Mesenchymal stem cell (in vitro differentiated cells and primary cell): ENCODE data around the gene PARD6B.
"Not testable (repeated sequence)": the region's sequence is repeated elsewhere in the genome, so short reads cannot be mapped to it uniquely, and the experiment has no call there.

Experiments used
- DNase-seq: peaks from one replicate; pipeline ENCODE4 v3.0.0-alpha.2; 2013
- H2AFZ ChIP-seq: one replicate; pipeline ENCODE4 v1.6.1; 2013; ENCODE audit warnings: low read depth, mild to moderate bottlenecking, control low read depth, inconsistent platforms, low read length, moderate library complexity
- H2AK5ac ChIP-seq: 2 replicates; pipeline ENCODE4 v1.6.1; 2013; ENCODE audit warnings: low read length, moderate library complexity, mild to moderate bottlenecking, inconsistent platforms; ENCODE audit not compliant: severe bottlenecking
- H2BK120ac ChIP-seq: one replicate; pipeline ENCODE4 v1.6.1; 2013; ENCODE audit warnings: low read depth, mild to moderate bottlenecking, inconsistent platforms, low read length, moderate library complexity
- H2BK12ac ChIP-seq, 2 experiments: one replicate each; pipeline ENCODE4 v1.6.1; 2013; ENCODE audit warnings: inconsistent platforms in 2 of 2, low read length in 2 of 2, mild to moderate bottlenecking in 2 of 2, moderate library complexity in 2 of 2, control low read depth in 1 of 2
- H2BK15ac ChIP-seq: one replicate; pipeline ENCODE4 v1.6.1; 2013; ENCODE audit warnings: mild to moderate bottlenecking, low read depth, inconsistent platforms; ENCODE audit not compliant: poor library complexity, severe bottlenecking
- H2BK5ac ChIP-seq: 2 replicates; pipeline ENCODE4 v1.6.1; 2013; ENCODE audit warnings: low read depth, mild to moderate bottlenecking, low read length, control low read depth, inconsistent platforms; ENCODE audit not compliant: poor library complexity, severe bottlenecking
- H3K14ac ChIP-seq, 2 experiments: one replicate each; pipeline ENCODE4 v1.6.1; 2013; ENCODE audit warnings: inconsistent platforms in 2 of 2, low read length in 2 of 2, control low read depth in 1 of 2, mild to moderate bottlenecking in 1 of 2, moderate library complexity in 1 of 2
- H3K18ac ChIP-seq, 2 experiments: one replicate each; pipeline ENCODE4 v1.6.1; 2013; ENCODE audit warnings: inconsistent platforms in 2 of 2, low read length in 2 of 2, control low read depth in 1 of 2, low read depth in 1 of 2, mild to moderate bottlenecking in 1 of 2
- H3K23ac ChIP-seq, 2 experiments: one replicate each; pipeline ENCODE4 v1.6.1; 2013; ENCODE audit warnings: inconsistent platforms in 2 of 2, low read length in 2 of 2, mild to moderate bottlenecking in 2 of 2, moderate library complexity in 2 of 2, control low read depth in 1 of 2
- H3K27ac ChIP-seq: 2 replicates; pipeline ENCODE4 v1.5.1; 2013; ENCODE audit warnings: mild to moderate bottlenecking, moderate library complexity, low read length, control low read depth, inconsistent platforms; ENCODE audit not compliant: poor library complexity, severe bottlenecking
- H3K27me3 ChIP-seq, 2 experiments: 2 replicates each; pipeline versions ENCODE4 v1.6.1 to v1.7.0; 2013; ENCODE audit warnings: low read length in 2 of 2, mild to moderate bottlenecking in 2 of 2, moderate library complexity in 2 of 2, control low read depth in 1 of 2, inconsistent platforms in 1 of 2; ENCODE audit not compliant: control insufficient read depth in 1 of 2, insufficient read depth in 1 of 2
- H3K36me3 ChIP-seq, 2 experiments: 2 replicates each; pipeline versions ENCODE4 v1.6.1 to v1.7.0; 2013; ENCODE audit warnings: low read length in 2 of 2, control low read depth in 1 of 2, inconsistent platforms in 1 of 2, low read depth in 1 of 2, mild to moderate bottlenecking in 1 of 2; ENCODE audit not compliant: insufficient read depth in 2 of 2, control insufficient read depth in 1 of 2
- H3K4ac ChIP-seq, 2 experiments: one replicate each; pipeline ENCODE4 v1.6.1; 2013; ENCODE audit warnings: inconsistent platforms in 2 of 2, low read length in 2 of 2, mild to moderate bottlenecking in 2 of 2, moderate library complexity in 2 of 2, control low read depth in 1 of 2, low read depth in 1 of 2
- H3K4me1 ChIP-seq: 2 replicates; pipeline ENCODE4 v1.6.1; 2013; ENCODE audit warnings: low read depth, low read length, control low read depth; ENCODE audit not compliant: control insufficient read depth, insufficient read depth
- H3K4me2 ChIP-seq: 2 replicates; pipeline ENCODE4 v1.6.1; 2013; ENCODE audit warnings: low read length, mild to moderate bottlenecking, inconsistent platforms; ENCODE audit not compliant: poor library complexity, severe bottlenecking
- H3K4me3 ChIP-seq, 2 experiments: 2 replicates each; pipeline versions ENCODE4 v1.5.1 to v1.7.0; 2013; ENCODE audit warnings: low read length in 2 of 2, mild to moderate bottlenecking in 2 of 2, control low read depth in 1 of 2, low read depth in 1 of 2; ENCODE audit not compliant: insufficient read depth in 1 of 2
- H3K79me1 ChIP-seq: replicated peaks from 2 replicates; pipeline ENCODE4 v1.6.1; 2013; ENCODE audit warnings: mild to moderate bottlenecking, control low read depth, low read length, inconsistent platforms; ENCODE audit not compliant: poor library complexity, severe bottlenecking
- H3K9ac ChIP-seq: 2 replicates; pipeline ENCODE4 v1.7.0; 2013; ENCODE audit warnings: mild to moderate bottlenecking, low read length, moderate library complexity
- H3K9me3 ChIP-seq: 2 replicates; pipeline ENCODE4 v1.7.0; 2013; ENCODE audit warnings: mild to moderate bottlenecking, low read length; ENCODE audit not compliant: control insufficient read depth
- H4K8ac ChIP-seq: one replicate; pipeline ENCODE4 v1.6.1; 2013; ENCODE audit warnings: inconsistent platforms, mild to moderate bottlenecking, low read length, moderate library complexity
- H4K91ac ChIP-seq: one replicate; pipeline ENCODE4 v1.6.1; 2013; ENCODE audit warnings: mild to moderate bottlenecking, low read length, inconsistent platforms
- WGBS: methylation state at CpG from one replicate; pipeline ENCODE4 v1.1.7; 2013; ENCODE audit warnings: mixed read lengths; 5-methylcytosine and 5-hydroxymethylcytosine counted together

PARD6B gene

DNA sequence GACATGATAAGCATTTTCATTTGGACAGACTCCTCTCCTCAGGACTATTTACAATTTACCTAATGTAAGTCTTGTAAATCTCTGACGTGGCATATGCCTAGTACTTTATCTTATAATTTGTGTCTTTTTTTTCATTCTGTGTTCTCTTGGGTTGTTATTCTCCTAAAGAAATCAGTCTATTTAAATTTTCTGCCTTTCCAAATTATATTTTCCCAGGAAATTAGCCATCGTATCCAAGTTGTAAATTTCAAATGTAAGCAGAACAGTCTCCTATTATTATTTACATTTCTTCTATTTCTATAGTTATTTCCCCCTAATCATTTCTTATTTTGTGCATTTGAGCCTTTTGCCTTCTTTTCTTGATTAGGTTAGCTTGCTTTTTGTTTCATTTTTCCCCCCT, 46.0 kb downstream of the PARD6B start:
- Histone ChIP-seq H3K14ac (no peak overlapping the region), H3K23ac (no peak overlapping the region), H3K4me2 (no peak overlapping the region), H4K8ac (no peak overlapping the region), H2AFZ (no peak overlapping the region), H3K4me1 (no peaks in the 10 kb centered on the region), H3K18ac (no peak overlapping the region), H3K27ac (no peak overlapping the region), H2BK120ac (no peak overlapping the region), H3K4ac (no peak overlapping the region), H3K27me3 (peaks cover 0 to 6% of the 10 kb centered on the region in 2 experiments), H4K91ac (no peak overlapping the region), H2AK5ac (no peak overlapping the region), H2BK15ac (no peak overlapping the region), H3K9me3 (no peaks in the 10 kb centered on the region), H3K36me3 (no peaks in the 10 kb centered on the region), H3K79me1 (no peaks in the 10 kb centered on the region), H2BK5ac (no peak overlapping the region), H2BK12ac (no peak overlapping the region), H3K4me3 (no peak overlapping the region), H3K9ac (no peak overlapping the region)
- no peak for DNase-seq
- no CpG with 5 or more reads among the region's 2 CpGs for WGBS

GRCh38 chr20:50778994-50779393, 47.6 kb downstream of the PARD6B start:
- H3K4ac ChIP-seq, H3K79me1 ChIP-seq, H4K91ac ChIP-seq, H3K23ac ChIP-seq, H3K14ac ChIP-seq, H3K4me2 ChIP-seq, DNase-seq, H2BK120ac ChIP-seq, H2AFZ ChIP-seq, H2BK15ac ChIP-seq, H4K8ac ChIP-seq, H3K9me3 ChIP-seq, H3K4me1 ChIP-seq, H3K27ac ChIP-seq, H3K36me3 ChIP-seq, H2BK12ac ChIP-seq, H3K9ac ChIP-seq, H3K18ac ChIP-seq, H2AK5ac ChIP-seq, H3K27me3 ChIP-seq, H3K4me3 ChIP-seq, H2BK5ac ChIP-seq: not testable (repeated sequence)
- 95% methylated on average over 7 of the region's 8 CpGs for WGBS

- H3K27ac ChIP-seq, result no peak overlapping the region
- no peak overlapping the region for H3K4ac ChIP-seq
- no peak overlapping the region for H2AFZ ChIP-seq
- H4K91ac ChIP-seq, result no peak overlapping the region
- no peak overlapping the region for H2BK120ac ChIP-seq
- H3K23ac ChIP-seq, result no peak overlapping the region
- no peak overlapping the region for H3K18ac ChIP-seq
- no peak for DNase-seq
- no peaks in the 10 kb centered on the region for H3K36me3 ChIP-seq
- no peak overlapping the region for H3K14ac ChIP-seq
- 87% methylated on average over 2 of the region's 2 CpGs for WGBS
- H3K4me2 ChIP-seq, result no peak overlapping the region
- no peak overlapping the region for H2BK12ac ChIP-seq
- no peaks in the 10 kb centered on the region for H3K79me1 ChIP-seq
- no peak overlapping the region for H4K8ac ChIP-seq
- H3K9ac ChIP-seq, result no peak overlapping the region
- H3K27me3 ChIP-seq, result no peaks in the 10 kb centered on the region
- H3K9me3 ChIP-seq, result no peaks in the 10 kb centered on the region
- H3K4me1 ChIP-seq, result peaks cover 5% of the 10 kb centered on the region
- H2BK5ac ChIP-seq, result no peak overlapping the region
- H2AK5ac ChIP-seq, result no peak overlapping the region
- no peak overlapping the region for H2BK15ac ChIP-seq
- H3K4me3 ChIP-seq, result no peak overlapping the region
Measured at GRCh38 chr20:50783390-50783789, 52.0 kb downstream of the PARD6B start.

- no peak overlapping the region for H3K4ac ChIP-seq
- H3K27ac ChIP-seq, result no peak overlapping the region
- no peak overlapping the region for H3K14ac ChIP-seq
- H3K23ac ChIP-seq, result no peak overlapping the region
- WGBS, result 87% methylated on average over 6 of the region's 6 CpGs
- no peak overlapping the region for H2BK5ac ChIP-seq
- H3K4me1 ChIP-seq, result peaks cover 5% of the 10 kb centered on the region
- no peaks in the 10 kb centered on the region for H3K36me3 ChIP-seq
- no peak for DNase-seq
- H3K9ac ChIP-seq, result no peak overlapping the region
- H3K18ac ChIP-seq, result no peak overlapping the region
- H2BK12ac ChIP-seq, result no peak overlapping the region
- no peak overlapping the region for H2BK15ac ChIP-seq
- H3K4me2 ChIP-seq, result no peak overlapping the region
- H4K91ac ChIP-seq, result no peak overlapping the region
- no peak overlapping the region for H2BK120ac ChIP-seq
- no peaks in the 10 kb centered on the region for H3K27me3 ChIP-seq
- no peak overlapping the region for H3K4me3 ChIP-seq
- no peak overlapping the region for H2AK5ac ChIP-seq
- H3K79me1 ChIP-seq, result no peaks in the 10 kb centered on the region
- no peaks in the 10 kb centered on the region for H3K9me3 ChIP-seq
- no peak overlapping the region for H2AFZ ChIP-seq
- no peak overlapping the region for H4K8ac ChIP-seq
Measured at GRCh38 chr20:50783903-50784302, 52.5 kb downstream of the PARD6B start.
